ENCODE results near the gene SLC2A14. TPM values are rescaled to one million over a fixed set of nuclear protein-coding genes. Genes with fewer than 3 reads are reported as not detected.
"Not testable (repeated sequence)": the region's sequence is repeated elsewhere in the genome, so short reads cannot be mapped to it uniquely, and the experiment has no call there.

The SLC2A14 gene
- polyA plus RNA-seq, 1 donor, result 0.59 TPM

GRCh38 chr12:7833201-7833600, 39.5 kb downstream of the SLC2A14 start:
- not testable (repeated sequence) for DNase-seq

DNA sequence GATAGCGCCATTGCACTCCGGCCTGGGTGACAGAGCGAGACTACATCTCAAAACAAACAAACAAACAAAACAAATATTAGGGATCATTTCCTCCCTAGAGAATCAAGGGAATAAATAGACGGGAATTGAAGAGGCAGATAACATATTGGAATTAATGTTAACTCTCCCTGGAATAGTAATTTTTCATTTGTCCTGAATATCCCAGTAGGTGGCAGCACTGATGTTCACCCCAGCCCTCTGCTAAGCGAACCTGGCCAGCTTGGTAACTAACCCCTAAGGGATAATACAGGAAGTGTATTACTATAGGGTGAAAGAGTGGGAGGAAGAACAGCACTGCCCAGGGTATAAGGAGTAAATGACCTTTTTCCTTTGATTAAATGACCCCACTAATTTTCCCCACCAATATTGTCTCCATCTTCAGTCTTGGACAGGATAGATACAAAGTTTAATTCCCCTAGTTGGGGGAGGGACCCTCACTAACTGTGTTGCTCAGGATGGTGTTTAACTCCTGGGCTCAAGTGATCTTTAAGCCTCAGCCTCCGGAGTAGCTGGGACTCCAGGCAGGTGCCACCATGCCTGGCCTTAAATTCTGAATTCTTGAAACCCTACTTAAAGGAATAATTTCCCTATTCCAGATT, 40.5 kb downstream of the SLC2A14 start:
- no peak for DNase-seq

- not testable (repeated sequence) for DNase-seq
These were observed 43.0 kb downstream of the SLC2A14 start for GRCh38 chr12:7829737-7830136.

- DNase-seq, result not testable (repeated sequence)
These were observed 47.0 kb downstream of the SLC2A14 start for GRCh38 chr12:7825754-7826153.

DNA sequence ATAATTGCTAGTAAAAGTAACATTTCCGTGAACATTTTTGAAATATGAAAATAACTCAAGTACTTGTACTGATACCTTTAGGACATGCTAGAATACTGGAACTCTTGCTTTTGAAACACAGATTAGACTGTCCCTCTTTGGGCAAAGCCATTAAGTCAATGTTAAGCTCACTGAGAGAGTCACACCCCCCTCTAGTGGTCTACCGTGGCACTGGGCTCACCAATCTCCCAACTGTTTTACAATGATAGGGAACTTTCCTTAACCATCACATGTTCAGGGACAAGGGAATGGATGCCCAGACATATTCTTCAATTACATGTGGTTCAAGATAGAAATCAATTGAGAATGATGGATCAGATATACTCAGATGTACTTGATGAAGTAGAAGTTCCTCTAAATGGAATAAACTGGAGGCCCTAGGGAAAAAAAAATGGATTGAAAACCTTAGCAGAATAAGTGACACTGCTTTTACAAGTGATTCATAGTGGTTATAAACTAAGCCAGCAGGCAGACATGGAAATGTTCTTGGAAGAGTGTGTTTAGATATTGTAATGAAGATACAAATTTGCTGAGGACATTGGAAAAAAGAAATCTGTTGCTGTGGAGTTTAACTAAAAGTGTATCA, 65.7 kb downstream of the SLC2A14 start:
- peak; percentile 43 for DNase-seq

- not testable (repeated sequence) for DNase-seq
These were observed 66.4 kb downstream of the SLC2A14 start for GRCh38 chr12:7806319-7806718.

DNA sequence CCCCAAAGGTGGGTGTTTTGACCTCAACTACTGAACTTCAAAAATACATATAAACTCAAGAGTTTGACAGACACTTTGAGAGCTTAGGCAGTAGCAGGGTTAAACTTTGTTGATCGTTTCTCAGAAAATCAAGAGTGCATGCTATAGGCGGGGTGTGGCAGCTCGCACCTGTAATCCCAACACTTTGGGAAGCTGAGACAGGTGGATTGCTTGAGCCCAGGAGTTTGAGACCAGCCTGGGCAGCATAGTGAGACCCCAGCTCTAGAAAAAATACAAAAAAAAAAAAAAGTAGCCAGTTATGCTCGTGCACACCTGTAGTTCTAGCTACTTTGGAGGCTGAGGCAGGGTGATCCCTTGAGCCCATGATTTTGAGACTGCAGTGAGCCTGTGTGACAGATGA, 71.3 kb downstream of the SLC2A14 start:
- no peak for DNase-seq

DNA sequence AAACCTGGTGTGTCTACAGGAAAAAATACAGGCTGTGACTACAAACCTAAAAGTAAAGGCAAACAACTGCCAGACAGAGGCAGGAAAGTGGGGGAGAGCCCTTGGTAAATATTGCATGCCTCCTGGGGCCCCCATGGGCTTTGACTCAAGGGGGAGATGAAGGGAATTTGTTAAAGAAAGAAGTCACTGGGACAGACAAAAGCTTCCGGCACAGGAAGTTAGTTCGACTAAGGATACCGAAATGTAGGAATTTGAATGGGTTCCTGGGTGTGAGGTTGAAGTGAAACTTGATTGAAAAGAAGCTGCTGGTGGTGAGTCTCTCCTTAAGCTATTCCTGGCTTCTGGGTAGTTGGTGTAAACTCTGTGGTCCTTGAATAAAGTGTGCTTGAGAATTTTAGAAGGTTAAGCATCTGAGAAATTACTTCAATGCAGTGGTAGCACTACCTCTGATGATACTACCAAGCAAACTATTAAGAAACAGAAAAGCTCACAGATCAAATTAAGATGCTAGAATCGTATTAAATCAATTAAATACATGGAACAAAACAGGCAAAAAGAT, 73.9 kb downstream of the SLC2A14 start:
- not testable (repeated sequence) for DNase-seq

DNA sequence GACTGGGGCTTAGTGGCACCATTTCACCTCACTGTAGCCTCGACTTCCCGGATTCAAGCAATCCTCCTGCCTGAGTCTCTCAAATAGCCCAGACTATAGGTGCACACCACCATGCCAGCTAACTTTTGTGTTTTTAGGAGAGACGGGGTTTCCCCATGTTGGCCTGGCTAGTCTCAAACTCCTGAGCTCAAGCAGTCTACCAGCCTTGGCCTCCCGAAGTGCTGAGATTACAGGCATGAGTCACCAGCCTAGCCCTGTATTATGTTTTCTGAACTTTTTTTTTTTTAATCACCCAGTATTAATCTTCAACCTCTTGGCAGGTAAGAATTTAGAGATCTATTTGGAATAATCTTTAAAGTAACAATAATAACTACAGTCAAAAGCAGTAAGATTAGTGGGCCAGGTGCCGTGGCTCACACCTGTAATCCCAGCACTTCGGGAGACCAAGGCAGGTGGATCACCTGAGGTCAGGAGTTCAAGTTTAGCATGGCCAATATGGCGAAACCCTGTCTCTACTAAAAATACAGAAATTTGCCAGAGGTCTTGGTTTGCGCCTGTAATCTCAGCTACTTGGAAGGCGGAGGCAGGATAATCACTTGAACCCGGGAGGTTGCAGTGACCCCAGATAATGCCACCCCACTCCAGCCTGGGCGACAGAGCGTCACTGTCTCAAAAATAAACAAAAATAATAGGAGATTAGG, 74.9 kb downstream of the SLC2A14 start:
- DNase-seq, result no peak

DNA sequence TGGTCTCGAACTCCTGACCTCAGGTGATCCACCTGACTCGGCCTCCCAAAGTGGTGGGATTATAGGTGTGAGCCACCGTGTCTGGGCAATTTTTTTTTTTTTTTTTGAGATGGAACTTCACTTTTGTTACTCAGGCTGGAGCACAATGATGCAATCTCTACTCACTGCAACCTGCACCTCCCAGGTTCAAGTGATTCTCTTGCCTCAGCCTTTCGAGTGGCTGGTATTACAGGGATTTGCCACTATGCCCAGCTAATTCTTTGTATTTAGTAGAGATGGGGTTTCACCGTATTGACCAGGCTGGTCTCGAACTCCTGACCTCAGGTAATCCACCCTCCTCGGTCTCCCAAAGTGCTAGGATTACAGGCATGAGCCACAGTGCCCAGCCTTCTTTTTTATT, 75.4 kb downstream of the SLC2A14 start:
- DNase-seq, result not testable (repeated sequence)

- no peak for DNase-seq
These were observed 79.5 kb downstream of the SLC2A14 start for GRCh38 chr12:7793211-7793610.

DNA sequence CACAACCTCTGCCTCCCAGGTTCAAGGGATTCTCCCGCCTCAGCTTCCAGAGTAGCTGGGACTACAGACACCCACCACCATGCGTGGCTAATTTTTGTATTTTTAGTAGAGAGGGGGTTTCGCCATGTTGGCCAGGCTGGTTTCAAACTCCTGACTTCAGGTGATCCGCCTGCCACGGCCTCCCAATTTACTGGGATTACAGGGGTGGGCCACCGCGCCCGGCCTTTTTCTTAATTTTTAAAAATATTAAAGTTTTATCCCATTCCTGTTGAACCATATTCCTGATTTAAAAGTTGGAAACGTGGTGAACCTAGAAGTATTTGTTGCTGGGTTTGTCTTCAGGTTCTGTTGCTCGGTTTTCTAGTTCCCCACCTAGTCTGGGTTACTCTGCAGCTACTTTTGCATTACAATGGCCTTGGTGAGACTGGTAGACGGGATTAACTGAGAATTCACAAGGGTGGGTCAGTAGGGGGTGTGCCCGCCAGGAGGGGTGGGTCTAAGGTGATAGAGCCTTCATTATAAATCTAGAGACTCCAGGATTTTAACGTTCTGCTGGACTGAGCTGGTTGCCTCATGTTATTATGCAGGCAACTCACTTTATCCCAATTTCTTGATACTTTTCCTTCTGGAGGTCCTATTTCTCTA, 83.7 kb downstream of the SLC2A14 start, which contains the start of gene NANOG:
Gene NANOG, plus strand, starts transcription at position 519 of the 645 bp plus-strand sequence. CDS start 213 bp downstream, outside the sequence.
- DNase-seq, result not testable (repeated sequence)

DNA sequence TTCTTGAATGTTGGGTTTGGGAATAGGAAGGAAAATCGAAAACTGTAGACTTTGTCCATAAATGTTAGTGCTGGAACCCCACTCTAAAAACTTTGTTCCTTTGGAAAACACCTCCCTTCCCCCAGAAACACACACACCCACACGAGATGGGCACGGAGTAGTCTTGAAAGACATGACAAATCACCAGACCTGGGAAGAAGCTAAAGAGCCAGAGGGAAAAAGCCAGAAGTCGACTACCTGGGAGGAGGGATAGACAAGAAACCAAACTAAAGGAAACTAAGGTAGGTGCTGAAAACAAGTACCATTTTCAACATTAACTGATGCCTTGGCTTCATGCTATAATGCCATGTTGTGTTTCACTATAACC, 84.4 kb downstream of the SLC2A14 start:
- DNase-seq, result no peak

DNA sequence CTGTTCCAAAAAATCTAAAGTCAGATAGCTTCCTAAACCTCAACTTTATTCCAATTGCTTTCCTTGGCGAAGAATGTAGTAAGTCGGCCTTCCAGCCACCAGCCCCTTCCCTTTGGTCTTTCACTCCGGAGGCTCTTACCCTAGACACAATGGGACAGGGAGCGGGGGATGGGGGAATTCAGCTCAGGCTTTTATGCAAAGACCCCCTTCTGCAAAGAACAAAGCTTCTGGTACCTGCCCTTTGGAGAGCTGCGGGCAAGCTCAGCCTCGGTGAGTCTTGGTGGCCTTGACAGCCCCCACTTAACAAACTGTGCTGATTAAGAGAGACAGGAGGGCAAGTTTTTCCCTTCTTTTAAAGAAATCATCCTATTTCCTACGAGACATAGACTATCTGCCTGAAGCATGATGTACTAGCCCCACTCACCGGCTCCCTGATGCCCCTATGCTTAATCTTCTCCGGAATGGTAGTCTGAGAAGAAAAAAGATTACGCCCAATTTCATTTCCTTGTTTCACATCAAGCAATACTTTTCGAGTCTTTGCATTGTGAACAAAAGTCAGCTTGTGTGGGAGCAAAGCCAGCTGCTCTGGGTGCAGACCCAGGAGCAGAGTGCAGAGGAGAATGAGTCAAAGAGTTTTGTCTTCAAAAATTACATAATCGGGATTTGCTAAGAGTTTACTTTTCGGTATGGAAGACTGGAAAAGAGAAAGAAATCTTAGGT, 85.0 kb downstream of the SLC2A14 start:
- DNase-seq, result no peak

- no peak for DNase-seq
These were observed 88.0 kb downstream of the SLC2A14 start for GRCh38 chr12:7784701-7785100.

GRCh38 chr12:7783433-7783832, 89.3 kb downstream of the SLC2A14 start:
- not testable (repeated sequence) for DNase-seq

DNA sequence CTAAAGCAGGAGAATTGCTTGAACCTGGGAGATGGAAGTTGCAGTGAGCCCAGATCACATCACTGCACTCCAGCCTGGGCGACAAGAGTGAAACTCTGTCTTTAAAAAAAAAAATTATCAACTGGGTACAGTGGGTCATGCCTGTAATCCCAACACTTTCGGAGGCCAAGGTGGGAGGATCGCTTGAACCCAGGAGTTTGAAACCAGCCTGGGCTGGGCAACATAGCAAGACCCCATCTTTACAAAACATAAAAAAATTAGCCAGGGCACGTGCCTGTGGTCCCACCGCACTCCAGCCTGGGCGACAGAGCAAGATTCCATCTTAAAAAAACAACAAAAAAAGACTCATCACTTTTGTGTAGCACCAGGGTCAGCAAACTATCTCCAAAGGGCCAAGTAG, 90.7 kb downstream of the SLC2A14 start:
- DNase-seq, result no peak

DNA sequence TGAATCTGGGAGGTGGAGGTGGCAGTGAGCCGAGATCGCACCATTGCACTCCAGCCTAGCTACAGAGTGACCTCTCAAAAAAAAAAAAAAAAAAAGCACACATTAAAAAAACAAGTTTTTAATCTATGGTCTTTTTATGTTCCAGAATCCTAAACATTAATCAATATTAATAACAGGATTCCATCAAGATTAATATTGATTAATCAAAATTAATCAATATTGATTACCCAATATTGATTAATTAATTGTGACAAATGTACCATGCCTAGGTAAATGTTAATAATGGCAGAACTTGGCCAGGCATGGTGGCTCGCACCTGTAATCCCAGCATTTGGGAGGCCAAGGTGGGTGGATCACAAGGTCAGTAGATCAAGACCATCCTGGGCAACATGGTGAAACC, 91.4 kb downstream of the SLC2A14 start:
- DNase-seq, result no peak

GRCh38 chr12:7769999-7770398, 102.7 kb downstream of the SLC2A14 start:
- no peak for DNase-seq

Data from hindlimb muscle (tissue), 1 donor.